AG04449 (cell line): ENCODE data around the gene OR56A1.
"Not testable (repeated sequence)": the region's sequence is repeated elsewhere in the genome, so short reads cannot be mapped to it uniquely, and the experiment has no call there.

Experiments used
- CTCF ChIA-PET: fragments of 350-600 bp; formaldehyde crosslinking; extraction: SDS; loops from one replicate; lab custom pipeline; 2021; ENCODE audit warnings: antibody characterized with exemption; lab: Yijun Ruan, JAX
- POLR2A ChIA-PET: fragments of 400-600, 350-600 bp; formaldehyde crosslinking; extraction: SDS; loops from one replicate; lab custom pipeline; 2020; ENCODE audit warnings: antibody characterized with exemption, inconsistent platforms; lab: Yijun Ruan, JAX
- DNase-seq: peaks from one replicate; pipeline ENCODE4 v3.0.0-alpha.2; 2010; ENCODE audit warnings: low read depth, low spot score
- H3K4me3 ChIP-seq: 2 replicates; pipeline ENCODE4 v1.5.1; 2011; ENCODE audit warnings: low read depth, mild to moderate bottlenecking, control low read depth, low read length
- TF ChIP-seq, protein P1 (sequence below): IDR thresholded peaks from one replicate; pipeline ENCODE4 v1.5.1; 2011; ENCODE audit warnings: mild to moderate bottlenecking, moderate library complexity, low read length, control low read depth, inconsistent platforms; ENCODE audit not compliant: insufficient read depth; ENCODE audit errors: missing control alignments

OR56A1 gene, protein sequence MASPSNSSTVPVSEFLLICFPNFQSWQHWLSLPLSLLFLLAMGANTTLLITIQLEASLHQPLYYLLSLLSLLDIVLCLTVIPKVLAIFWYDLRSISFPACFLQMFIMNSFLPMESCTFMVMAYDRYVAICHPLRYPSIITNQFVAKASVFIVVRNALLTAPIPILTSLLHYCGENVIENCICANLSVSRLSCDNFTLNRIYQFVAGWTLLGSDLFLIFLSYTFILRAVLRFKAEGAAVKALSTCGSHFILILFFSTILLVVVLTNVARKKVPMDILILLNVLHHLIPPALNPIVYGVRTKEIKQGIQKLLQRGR

GRCh38 chr11:6030708-6031405, at the start of gene OR56A1:
TSS of gene OR56A1 (minus strand) at chr11:6030758. CDS start at chr11:6027692, 3,066 bp downstream.
- ChIA-PET POLR2A (no interaction called here), CTCF (no interaction called here)
- TF ChIP-seq, protein P1, sequence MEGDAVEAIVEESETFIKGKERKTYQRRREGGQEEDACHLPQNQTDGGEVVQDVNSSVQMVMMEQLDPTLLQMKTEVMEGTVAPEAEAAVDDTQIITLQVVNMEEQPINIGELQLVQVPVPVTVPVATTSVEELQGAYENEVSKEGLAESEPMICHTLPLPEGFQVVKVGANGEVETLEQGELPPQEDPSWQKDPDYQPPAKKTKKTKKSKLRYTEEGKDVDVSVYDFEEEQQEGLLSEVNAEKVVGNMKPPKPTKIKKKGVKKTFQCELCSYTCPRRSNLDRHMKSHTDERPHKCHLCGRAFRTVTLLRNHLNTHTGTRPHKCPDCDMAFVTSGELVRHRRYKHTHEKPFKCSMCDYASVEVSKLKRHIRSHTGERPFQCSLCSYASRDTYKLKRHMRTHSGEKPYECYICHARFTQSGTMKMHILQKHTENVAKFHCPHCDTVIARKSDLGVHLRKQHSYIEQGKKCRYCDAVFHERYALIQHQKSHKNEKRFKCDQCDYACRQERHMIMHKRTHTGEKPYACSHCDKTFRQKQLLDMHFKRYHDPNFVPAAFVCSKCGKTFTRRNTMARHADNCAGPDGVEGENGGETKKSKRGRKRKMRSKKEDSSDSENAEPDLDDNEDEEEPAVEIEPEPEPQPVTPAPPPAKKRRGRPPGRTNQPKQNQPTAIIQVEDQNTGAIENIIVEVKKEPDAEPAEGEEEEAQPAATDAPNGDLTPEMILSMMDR: no peak
- no peak for DNase-seq
- H3K4me3 ChIP-seq: no peak within 1 kb of the TSS

DNA sequence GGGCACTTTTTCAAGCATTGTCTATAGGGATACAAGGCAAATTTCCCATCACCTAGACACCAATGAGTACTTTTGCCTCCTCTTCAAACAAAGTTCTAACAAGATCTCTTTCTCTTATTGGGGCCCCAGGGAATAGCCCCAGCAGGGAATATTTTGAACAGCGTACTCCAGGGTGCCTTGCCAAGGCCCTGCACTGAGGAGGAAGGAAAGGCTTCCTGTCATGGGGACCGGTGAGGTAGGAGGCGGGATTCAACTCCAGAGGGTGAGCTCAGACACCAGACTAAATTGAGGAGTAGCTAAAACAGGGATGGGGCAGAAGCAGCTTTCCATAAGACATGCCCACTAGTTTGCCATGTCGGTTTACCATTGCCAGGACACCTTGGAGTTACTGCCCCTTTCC, 48.9 kb upstream of the OR56A1 start:
- CTCF ChIA-PET: no interaction called here
- POLR2A ChIA-PET: no interaction called here
- no peak overlapping the region for H3K4me3 ChIP-seq
- DNase-seq: no peak
- TF ChIP-seq, protein P1: no peak

DNA sequence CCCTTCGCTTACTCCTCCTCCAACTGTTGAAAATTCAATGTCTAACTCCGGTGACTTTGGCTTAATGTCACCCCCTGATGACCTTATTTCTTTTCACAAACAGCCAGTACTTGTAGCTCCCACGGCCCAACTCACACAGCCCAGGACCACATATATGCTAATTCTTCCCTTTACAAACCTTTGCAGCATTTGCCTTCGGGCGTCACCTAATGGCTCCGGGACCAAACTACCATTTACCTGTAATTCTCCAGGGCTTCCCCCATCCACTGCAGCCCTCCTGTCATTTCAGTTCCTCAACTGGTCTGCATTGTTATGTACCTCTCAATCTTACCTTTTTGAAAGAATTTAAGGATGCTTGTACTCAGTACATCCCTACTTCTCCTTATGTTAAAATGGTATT, 47.2 kb upstream of the OR56A1 start:
- DNase-seq: no peak
- CTCF ChIA-PET: no interaction called here

DNA sequence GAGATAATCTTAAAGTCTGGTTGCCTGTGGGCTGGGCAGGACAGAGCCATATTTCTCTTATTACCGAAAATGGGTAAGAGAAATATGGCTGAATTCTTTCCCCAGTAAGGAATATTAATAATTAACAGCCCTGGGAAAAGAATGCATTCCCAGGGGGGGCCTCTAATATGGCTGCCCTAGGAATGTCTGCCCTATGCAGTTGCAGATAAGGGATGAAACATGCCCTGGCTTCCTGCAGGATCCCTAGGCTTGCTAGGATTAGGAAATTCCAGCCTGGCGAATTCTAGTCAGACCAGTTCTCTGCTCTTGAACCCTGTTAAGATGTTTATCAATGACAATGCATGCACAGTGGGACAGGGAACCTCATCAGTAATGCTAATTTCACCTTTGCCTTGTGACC, 45.9 kb upstream of the OR56A1 start:
- CTCF ChIA-PET, H3K4me3 ChIP-seq, DNase-seq, POLR2A ChIA-PET: not testable (repeated sequence)

More for the DNA sequence above, 47.2 kb upstream of the OR56A1 start:
- POLR2A ChIA-PET: no interaction called here
- TF ChIP-seq, protein P1: no peak
- no peak overlapping the region for H3K4me3 ChIP-seq

DNA sequence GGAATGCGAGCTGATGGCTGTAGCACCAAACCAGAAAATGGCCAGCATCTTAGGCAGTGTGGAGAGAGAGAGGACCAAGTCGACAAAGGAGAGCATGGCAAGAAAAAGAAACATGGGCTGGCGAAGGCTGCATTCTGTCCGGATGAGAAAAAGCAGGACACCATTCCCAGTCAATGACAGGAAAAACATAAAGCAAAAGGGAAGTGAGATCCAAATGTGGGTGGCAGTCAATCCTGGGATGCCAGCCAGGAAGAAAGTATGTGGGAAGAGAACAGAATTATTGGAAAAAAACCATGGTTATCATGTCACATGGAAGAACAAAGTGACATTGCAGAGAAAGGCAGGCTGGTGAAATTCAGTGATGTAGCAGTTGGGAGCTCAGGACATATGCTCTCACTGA, 36.9 kb upstream of the OR56A1 start:
- ChIA-PET POLR2A (no interaction called here), CTCF (no interaction called here)
- TF ChIP-seq, protein P1: no peak
- no peak overlapping the region for H3K4me3 ChIP-seq
- DNase-seq: no peak

DNA sequence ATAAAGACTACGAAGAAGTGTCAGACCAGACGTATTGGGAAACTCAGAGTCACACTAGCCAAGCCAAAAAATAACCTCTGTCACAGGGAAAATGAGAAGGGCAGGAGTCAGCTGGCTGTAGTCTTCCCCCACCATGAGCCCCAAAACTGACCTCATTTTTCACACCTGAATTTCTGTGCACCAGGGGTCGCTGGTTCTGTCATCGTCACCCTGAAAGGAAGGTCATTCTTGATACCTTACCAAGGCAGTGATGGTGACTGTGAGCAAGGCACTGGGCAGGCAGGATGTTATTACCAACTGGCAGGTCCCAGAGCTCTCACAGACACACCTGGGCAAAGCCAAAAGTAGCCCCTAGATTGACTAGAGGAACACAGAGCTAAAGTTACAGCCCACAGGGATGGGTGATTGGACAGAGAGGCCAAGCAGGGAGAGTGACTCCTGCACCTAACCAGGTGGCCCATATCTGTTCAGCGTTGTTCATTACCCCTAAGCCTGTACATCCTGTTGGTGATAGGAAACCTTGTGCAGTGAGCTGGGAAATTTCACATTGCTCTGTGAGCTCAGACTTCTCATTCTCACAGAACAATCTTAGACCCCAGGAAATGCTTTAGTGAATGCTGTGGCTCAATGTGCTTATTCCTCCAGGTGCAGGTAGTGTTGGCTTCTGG, 32.3 kb upstream of the OR56A1 start:
- ChIA-PET CTCF (no interaction called here), POLR2A (no interaction called here)
- no peak overlapping the region for H3K4me3 ChIP-seq
- DNase-seq: no peak
- TF ChIP-seq, protein P1: no peak
